Osteocyte (in vitro differentiated cells): ENCODE data around the gene EGR2. TPM values are rescaled to one million over a fixed set of nuclear protein-coding genes. Genes with fewer than 3 reads are reported as not detected.

Experiments
- DNase-seq: peaks from one replicate; pipeline ENCODE4 v3.0.0; 2021; ENCODE audit warnings: mixed read lengths; ENCODE audit not compliant: unreplicated experiment; ENCODE audit errors: extremely low spot score
- H3K27ac Mint-ChIP-seq: one replicate; pipeline ENCODE4 v1.8.0; 2021; ENCODE audit warnings: mild to moderate bottlenecking, mixed read lengths; ENCODE audit not compliant: unreplicated experiment
- H3K27me3 Mint-ChIP-seq: one replicate; pipeline ENCODE4 v1.8.0; 2021; ENCODE audit warnings: mixed read lengths; ENCODE audit not compliant: unreplicated experiment
- H3K36me3 Mint-ChIP-seq: one replicate; pipeline ENCODE4 v1.8.0; 2021; ENCODE audit warnings: mixed read lengths; ENCODE audit not compliant: unreplicated experiment
- H3K4me1 Mint-ChIP-seq: one replicate; pipeline ENCODE4 v1.8.0; 2021; ENCODE audit warnings: mixed read lengths; ENCODE audit not compliant: unreplicated experiment
- H3K4me3 Mint-ChIP-seq: one replicate; pipeline ENCODE4 v1.8.0; 2021; ENCODE audit warnings: mild to moderate bottlenecking, moderate library complexity, mixed read lengths; ENCODE audit not compliant: unreplicated experiment
- H3K9me3 Mint-ChIP-seq: one replicate; pipeline ENCODE4 v1.8.0; 2021; ENCODE audit warnings: mixed read lengths; ENCODE audit not compliant: unreplicated experiment
- CTCF ChIP-seq: fragments of 200-600 bp; sonication (generic); IDR thresholded peaks from 2 replicates; pipeline ENCODE4 v1.5.0; 2021; ENCODE audit warnings: antibody characterized with exemption, mild to moderate bottlenecking, moderate library complexity
- total RNA-seq: library from RNA; stranded (reverse); gene quantifications from 2 replicates; pipeline ENCODE4 v1.2.1, GENCODE V29; 2021

The EGR2 gene
- total RNA-seq, 1 donor from 2014 or later, result 11.7 TPM

- H3K4me1 Mint-ChIP-seq, result no peaks in the 10 kb centered on the region
- H3K4me3 Mint-ChIP-seq, result no peak overlapping the region
- no peak overlapping the region for H3K27ac Mint-ChIP-seq
- TF ChIP-seq CTCF, result no peak
- no peaks in the 10 kb centered on the region for H3K36me3 Mint-ChIP-seq
- H3K9me3 Mint-ChIP-seq, result peaks cover 15% of the 10 kb centered on the region
- peaks cover 29% of the 10 kb centered on the region for H3K27me3 Mint-ChIP-seq
- DNase-seq, result no peak
Observed at GRCh38 chr10:62847433-62847832, 31.3 kb upstream of the EGR2 start.

- Mint-ChIP-seq H3K36me3 (no peaks in the 10 kb centered on the region), H3K4me1 (no peaks in the 10 kb centered on the region), H3K27ac (no peak overlapping the region), H3K4me3 (no peak overlapping the region), H3K9me3 (peaks cover 15% of the 10 kb centered on the region), H3K27me3 (peaks cover 51% of the 10 kb centered on the region)
- no peak for DNase-seq
- no peak for TF ChIP-seq CTCF
Observed at GRCh38 chr10:62844280-62845011, 28.3 kb upstream of the EGR2 start.

GRCh38 chr10:62843600-62843999 is 27.4 kb upstream of the EGR2 start:
- TF ChIP-seq CTCF, result no peak
- Mint-ChIP-seq H3K9me3 (peaks cover 15% of the 10 kb centered on the region), H3K4me3 (no peak overlapping the region), H3K27me3 (peaks cover 53% of the 10 kb centered on the region), H3K36me3 (no peaks in the 10 kb centered on the region), H3K27ac (no peak overlapping the region), H3K4me1 (no peaks in the 10 kb centered on the region)
- no peak for DNase-seq

- H3K36me3 Mint-ChIP-seq, result no peaks in the 10 kb centered on the region
- no peak for TF ChIP-seq CTCF
- no peak for DNase-seq
- H3K27me3 Mint-ChIP-seq, result peaks cover 56% of the 10 kb centered on the region
- no peak overlapping the region for H3K4me3 Mint-ChIP-seq
- H3K9me3 Mint-ChIP-seq, result peaks cover 15% of the 10 kb centered on the region
- H3K27ac Mint-ChIP-seq, result no peak overlapping the region
- no peaks in the 10 kb centered on the region for H3K4me1 Mint-ChIP-seq
Observed at GRCh38 chr10:62842983-62843382, 26.8 kb upstream of the EGR2 start.

GRCh38 chr10:62839590-62839989 is 23.4 kb upstream of the EGR2 start:
- Mint-ChIP-seq H3K27me3 (peaks cover 58% of the 10 kb centered on the region), H3K9me3 (no peaks in the 10 kb centered on the region), H3K4me3 (no peak overlapping the region), H3K27ac (no peak overlapping the region), H3K36me3 (no peaks in the 10 kb centered on the region), H3K4me1 (no peaks in the 10 kb centered on the region)
- DNase-seq, result no peak
- no peak for TF ChIP-seq CTCF
